Peyer's patch (tissue), 4 donors: Measurements from ENCODE around the gene BCL6B.

Experiments
- POLR2A ChIP-seq, 2 donors: fragments of 450-650 bp; IDR thresholded peaks; one replicate each; pipeline ENCODE4 v1.5.1; 2017; ENCODE audit warnings: antibody characterized with exemption in 2 of 2, mild to moderate bottlenecking in 2 of 2, moderate library complexity in 2 of 2
- TF ChIP-seq, protein P1 (sequence below), 6 experiments: fragments of 450-650 bp in 4 of 6; fragments of 200-600 bp in 2 of 6; sonication (generic) in 1 of 6; IDR thresholded peaks; one replicate each; pipeline ENCODE4 v1.5.1; 2017 to 2019; ENCODE audit warnings: antibody characterized with exemption in 6 of 6, mild to moderate bottlenecking in 3 of 6, moderate library complexity in 1 of 6

DNA sequence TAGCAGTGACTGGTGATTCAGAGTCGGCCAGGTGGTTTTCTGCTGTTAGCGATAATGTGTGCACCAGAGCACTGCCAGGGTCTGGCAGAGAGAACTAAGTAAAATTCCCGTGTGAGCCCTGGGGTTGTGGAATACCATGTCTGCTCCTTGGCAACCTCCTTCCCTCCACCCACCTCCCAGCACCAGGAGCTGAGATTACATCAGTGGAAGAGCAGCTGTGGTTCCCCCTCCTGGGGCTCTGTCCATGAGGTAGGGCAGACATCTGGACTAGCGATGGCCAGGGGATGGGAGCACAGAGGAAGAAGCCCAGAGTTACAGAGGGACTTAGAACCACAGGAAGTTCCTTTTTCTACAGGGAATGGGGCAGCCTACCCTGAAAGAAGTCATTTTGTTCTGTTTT is 41.4 kb downstream of the BCL6B start:
- no peak for TF ChIP-seq POLR2A (IDR thresholded peaks at IDR 0.05)
- TF ChIP-seq, protein P1, sequence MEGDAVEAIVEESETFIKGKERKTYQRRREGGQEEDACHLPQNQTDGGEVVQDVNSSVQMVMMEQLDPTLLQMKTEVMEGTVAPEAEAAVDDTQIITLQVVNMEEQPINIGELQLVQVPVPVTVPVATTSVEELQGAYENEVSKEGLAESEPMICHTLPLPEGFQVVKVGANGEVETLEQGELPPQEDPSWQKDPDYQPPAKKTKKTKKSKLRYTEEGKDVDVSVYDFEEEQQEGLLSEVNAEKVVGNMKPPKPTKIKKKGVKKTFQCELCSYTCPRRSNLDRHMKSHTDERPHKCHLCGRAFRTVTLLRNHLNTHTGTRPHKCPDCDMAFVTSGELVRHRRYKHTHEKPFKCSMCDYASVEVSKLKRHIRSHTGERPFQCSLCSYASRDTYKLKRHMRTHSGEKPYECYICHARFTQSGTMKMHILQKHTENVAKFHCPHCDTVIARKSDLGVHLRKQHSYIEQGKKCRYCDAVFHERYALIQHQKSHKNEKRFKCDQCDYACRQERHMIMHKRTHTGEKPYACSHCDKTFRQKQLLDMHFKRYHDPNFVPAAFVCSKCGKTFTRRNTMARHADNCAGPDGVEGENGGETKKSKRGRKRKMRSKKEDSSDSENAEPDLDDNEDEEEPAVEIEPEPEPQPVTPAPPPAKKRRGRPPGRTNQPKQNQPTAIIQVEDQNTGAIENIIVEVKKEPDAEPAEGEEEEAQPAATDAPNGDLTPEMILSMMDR (IDR thresholded peaks at IDR 0.05) = no peak
